ES-I3 (cell line): ENCODE measurements around the gene ZNF582.

Experiments
- H3K36me3 ChIP-seq: 2 replicates; pipeline ENCODE4 v1.6.1; 2013; ENCODE audit warnings: mild to moderate bottlenecking, low read length, control low read depth, moderate library complexity; ENCODE audit not compliant: insufficient read depth
- H3K4me1 ChIP-seq: 2 replicates; pipeline ENCODE4 v1.6.1; 2013; ENCODE audit warnings: mild to moderate bottlenecking, control low read depth, low read length; ENCODE audit not compliant: insufficient read depth
- H3K9ac ChIP-seq: 2 replicates; pipeline ENCODE4 v1.6.1; 2013; ENCODE audit warnings: low read depth, mild to moderate bottlenecking, low read length, moderate library complexity
- H3K9me3 ChIP-seq: 2 replicates; pipeline ENCODE4 v1.6.1; 2013; ENCODE audit warnings: mild to moderate bottlenecking, low read length, moderate library complexity; ENCODE audit not compliant: control insufficient read depth, insufficient read depth

The ZNF582 gene

DNA sequence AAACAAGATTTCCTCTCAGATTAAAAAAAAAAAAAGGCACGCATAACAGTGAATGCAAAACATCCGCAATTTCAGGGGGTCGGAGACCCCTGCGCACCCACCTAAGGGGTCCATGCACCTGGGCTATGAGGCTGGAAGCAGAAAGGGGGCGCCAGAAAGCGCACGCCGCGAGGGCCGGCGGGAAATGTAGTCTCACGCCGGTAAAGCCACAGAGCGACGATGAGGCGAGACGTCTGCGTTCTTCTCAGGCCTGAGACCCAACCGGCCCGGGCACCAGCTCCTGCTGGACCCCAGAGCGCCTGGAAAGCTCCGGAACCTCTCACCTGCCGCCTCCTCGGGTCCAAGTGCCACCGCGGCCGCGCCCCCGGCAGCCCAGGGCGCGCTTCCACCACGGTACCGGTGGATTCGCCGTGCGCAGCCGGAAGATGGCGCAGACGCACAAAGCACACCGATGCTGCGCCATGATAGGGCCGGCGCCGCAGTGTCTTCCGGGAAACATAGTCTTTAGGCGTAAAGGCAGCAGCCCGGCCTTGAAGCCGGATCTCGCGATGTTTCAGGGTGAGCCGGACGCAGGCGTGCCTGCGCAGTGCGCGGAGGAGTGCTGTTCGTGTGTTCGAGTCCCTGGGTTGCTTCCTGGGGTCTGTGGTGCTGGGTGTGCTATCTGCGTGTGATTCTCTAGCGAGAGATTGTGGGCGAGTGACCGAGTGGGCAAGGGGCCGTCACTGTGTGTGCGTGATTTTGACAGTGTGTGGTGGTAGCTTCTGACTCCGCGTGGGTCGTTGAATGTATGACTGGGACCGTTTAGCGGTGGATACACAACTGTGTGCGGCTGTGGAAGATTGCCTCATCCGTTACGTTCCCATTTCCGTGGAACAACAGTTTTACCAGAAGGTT lies at the start of gene ZNF582:
ZNF582 (minus strand) TSS at position 416 of the 894 bp plus-strand sequence. CDS start 1,782 bp downstream, outside the sequence.
- Histone ChIP-seq H3K4me1 (no peaks in the 10 kb centered on the region), H3K9ac (peak within 1 kb of the TSS; percentile 96), H3K36me3 (peaks cover 7% of the 10 kb centered on the region; the same call in 1 of the 2 replicates), H3K9me3 (no peaks in the 10 kb centered on the region)

- peaks cover 29% of the 10 kb centered on the region for H3K9me3 ChIP-seq
Measured at GRCh38 chr19:56441206-56441792, 48.0 kb upstream of the ZNF582 start.

DNA sequence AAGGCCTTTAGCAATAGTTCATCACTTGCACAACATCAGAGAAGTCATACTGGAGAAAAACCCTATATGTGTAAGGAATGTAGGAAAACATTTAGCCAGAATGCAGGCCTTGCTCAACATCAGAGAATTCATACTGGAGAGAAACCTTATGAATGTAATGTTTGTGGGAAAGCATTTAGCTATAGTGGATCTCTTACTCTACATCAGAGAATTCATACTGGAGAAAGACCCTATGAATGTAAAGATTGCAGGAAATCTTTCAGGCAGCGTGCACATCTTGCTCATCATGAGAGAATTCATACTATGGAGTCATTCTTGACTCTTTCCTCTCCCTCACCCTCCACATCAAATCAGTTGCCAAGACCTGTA lies 30.6 kb upstream of the ZNF582 start:
- no peak overlapping the region for H3K9ac ChIP-seq
- peaks cover 30% of the 10 kb centered on the region for H3K9me3 ChIP-seq
- no peaks in the 10 kb centered on the region for H3K4me1 ChIP-seq
- no peaks in the 10 kb centered on the region for H3K36me3 ChIP-seq

More at GRCh38 chr19:56441206-56441792, 48.0 kb upstream of the ZNF582 start:
- Histone ChIP-seq H3K9ac (no peak overlapping the region), H3K4me1 (no peaks in the 10 kb centered on the region), H3K36me3 (peaks cover 3% of the 10 kb centered on the region; the same call in 1 of the 2 replicates)

- H3K9me3 ChIP-seq: peaks cover 30% of the 10 kb centered on the region
- no peak overlapping the region for H3K9ac ChIP-seq
- no peaks in the 10 kb centered on the region for H3K36me3 ChIP-seq
- no peaks in the 10 kb centered on the region for H3K4me1 ChIP-seq
Measured at GRCh38 chr19:56423276-56423984, 30.1 kb upstream of the ZNF582 start.

- Histone ChIP-seq H3K4me1 (0 out of 2 replicates have a peak, but pooled peaks cover 4% of the 10 kb centered on the region), H3K36me3 (peaks cover 5% of the 10 kb centered on the region; the same call in 1 of the 2 replicates), H3K9me3 (peaks cover 12% of the 10 kb centered on the region), H3K9ac (peak overlapping the region; percentile 79; the same call in 1 of the 2 replicates)
Measured at GRCh38 chr19:56405062-56405461, 11.7 kb upstream of the ZNF582 start.

GRCh38 chr19:56404705-56405056 lies 11.3 kb upstream of the ZNF582 start:
- Histone ChIP-seq H3K9me3 (peaks cover 15% of the 10 kb centered on the region), H3K4me1 (0 out of 2 replicates have a peak, but pooled peaks cover 4% of the 10 kb centered on the region)

DNA sequence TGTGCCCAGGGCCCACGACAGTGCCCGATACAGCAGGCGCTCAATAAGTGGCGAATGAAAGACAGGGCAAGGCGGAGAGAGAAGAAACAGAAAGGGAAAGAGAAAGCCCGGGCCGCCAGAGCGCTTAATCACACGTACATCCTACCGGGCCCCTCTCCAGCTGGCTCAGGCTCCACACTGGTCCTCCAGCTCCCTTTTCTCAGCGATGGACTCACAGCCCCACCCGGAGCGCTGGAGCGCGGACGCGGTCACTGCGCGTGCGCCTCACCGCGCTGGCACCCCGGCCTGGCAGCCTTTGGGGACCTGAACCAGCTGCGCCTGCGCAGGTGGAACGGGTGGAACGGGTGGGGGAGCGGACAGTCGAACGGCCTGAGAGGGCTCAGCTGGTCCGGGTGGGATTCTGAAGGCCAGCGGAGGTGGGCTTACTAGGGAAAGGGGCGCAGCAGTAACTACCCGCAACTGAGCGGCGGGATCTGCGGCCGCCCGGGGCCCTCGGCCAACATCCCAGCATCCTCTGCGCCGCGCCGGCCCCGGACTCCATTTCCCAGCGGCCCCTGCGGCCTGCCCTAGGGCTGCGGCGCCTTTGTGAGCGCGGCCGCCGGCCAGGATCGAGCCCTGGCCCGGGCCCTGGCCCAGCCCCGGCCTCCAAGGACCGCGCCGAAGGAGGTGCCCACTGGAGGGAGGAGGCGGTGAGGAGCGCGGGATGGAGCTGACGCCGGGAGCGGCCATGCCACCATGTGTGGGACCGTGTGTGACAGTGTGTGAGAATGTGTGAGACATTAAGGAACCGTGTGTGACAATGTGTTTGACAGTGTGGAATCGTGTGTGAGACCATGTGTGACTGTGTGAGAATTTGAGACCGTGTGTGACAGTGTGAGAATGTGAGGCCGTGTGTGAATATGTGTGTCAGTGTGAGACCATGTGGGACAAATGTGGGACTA lies 10.7 kb upstream of the ZNF582 start, which contains the start of gene ZNF583:
ZNF583 (plus strand) TSS at position 569 of the 941 bp plus-strand sequence. CDS start 2,783 bp downstream, outside the sequence.
- Histone ChIP-seq H3K9me3 (peaks cover 11% of the 10 kb centered on the region), H3K4me1 (0 out of 2 replicates have a peak, but pooled peaks cover 4% of the 10 kb centered on the region), H3K9ac (peak within 1 kb of the TSS; percentile 79), H3K36me3 (peaks cover 8% of the 10 kb centered on the region; the same call in 1 of the 2 replicates)

More at GRCh38 chr19:56404705-56405056, 11.3 kb upstream of the ZNF582 start:
- Histone ChIP-seq H3K36me3 (peaks cover 5% of the 10 kb centered on the region; the same call in 1 of the 2 replicates), H3K9ac (peak overlapping the region; percentile 79)

GRCh38 chr19:56403261-56403660 lies 9.9 kb upstream of the ZNF582 start:
- 0 out of 2 replicates have a peak, but pooled peaks cover 4% of the 10 kb centered on the region for H3K4me1 ChIP-seq
- H3K9ac ChIP-seq: peak overlapping the region; percentile 79
- H3K9me3 ChIP-seq: peaks cover 7% of the 10 kb centered on the region
- peaks cover 11% of the 10 kb centered on the region; the same call in 1 of the 2 replicates for H3K36me3 ChIP-seq

- Histone ChIP-seq H3K9ac (no peak overlapping the region), H3K9me3 (peaks cover 7% of the 10 kb centered on the region), H3K36me3 (peaks cover 18% of the 10 kb centered on the region; the same call in 1 of the 2 replicates), H3K4me1 (0 out of 2 replicates have a peak, but pooled peaks cover 4% of the 10 kb centered on the region)
Measured at GRCh38 chr19:56400485-56400884, 7.2 kb upstream of the ZNF582 start.

- peaks cover 7% of the 10 kb centered on the region for H3K9me3 ChIP-seq
Measured at GRCh38 chr19:56398809-56399208, 5.5 kb upstream of the ZNF582 start.

DNA sequence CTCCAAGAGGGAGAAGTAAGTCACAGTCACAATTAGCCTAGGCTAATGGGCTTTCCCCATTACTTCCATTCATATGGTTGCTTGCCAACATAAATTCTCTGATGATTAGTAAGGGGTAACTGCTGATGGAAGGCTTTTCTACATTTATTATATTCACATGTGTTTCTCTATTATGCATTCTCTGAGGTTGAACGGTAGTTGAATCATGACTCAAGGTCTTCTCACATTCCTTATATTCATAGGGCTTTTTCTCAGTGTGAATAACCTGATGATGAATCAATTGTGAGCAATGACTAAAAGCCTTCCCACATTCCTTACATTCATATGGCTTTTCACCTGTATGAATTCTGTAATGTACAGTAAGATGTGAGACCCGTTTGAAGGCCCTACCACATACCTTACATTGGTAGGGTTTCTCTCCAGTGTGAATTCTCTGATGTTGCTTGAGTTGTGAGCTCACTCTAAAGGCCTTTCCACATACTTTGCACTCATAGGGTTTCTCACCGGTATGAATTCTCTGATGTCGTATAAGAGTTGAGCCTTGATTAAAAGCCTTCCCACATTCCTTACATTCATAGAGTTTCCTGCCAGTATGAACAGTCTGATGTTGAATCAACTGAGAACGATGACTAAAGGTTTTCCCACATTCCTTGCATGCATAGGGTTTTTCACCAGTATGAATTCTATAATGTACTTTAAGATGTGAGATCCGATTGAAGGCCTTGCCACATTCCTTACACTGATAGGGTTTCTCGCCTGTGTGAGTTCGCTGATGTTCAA lies 9.3 kb downstream of the ZNF582 start:
- Histone ChIP-seq H3K36me3 (no peaks in the 10 kb centered on the region; the same call in 1 of the 2 replicates), H3K4me1 (no peaks in the 10 kb centered on the region), H3K9ac (no peak overlapping the region), H3K9me3 (peaks cover 20% of the 10 kb centered on the region)

More at GRCh38 chr19:56398809-56399208, 5.5 kb upstream of the ZNF582 start:
- Histone ChIP-seq H3K36me3 (peaks cover 18% of the 10 kb centered on the region; the same call in 1 of the 2 replicates), H3K9ac (no peak overlapping the region), H3K4me1 (no peaks in the 10 kb centered on the region)

DNA sequence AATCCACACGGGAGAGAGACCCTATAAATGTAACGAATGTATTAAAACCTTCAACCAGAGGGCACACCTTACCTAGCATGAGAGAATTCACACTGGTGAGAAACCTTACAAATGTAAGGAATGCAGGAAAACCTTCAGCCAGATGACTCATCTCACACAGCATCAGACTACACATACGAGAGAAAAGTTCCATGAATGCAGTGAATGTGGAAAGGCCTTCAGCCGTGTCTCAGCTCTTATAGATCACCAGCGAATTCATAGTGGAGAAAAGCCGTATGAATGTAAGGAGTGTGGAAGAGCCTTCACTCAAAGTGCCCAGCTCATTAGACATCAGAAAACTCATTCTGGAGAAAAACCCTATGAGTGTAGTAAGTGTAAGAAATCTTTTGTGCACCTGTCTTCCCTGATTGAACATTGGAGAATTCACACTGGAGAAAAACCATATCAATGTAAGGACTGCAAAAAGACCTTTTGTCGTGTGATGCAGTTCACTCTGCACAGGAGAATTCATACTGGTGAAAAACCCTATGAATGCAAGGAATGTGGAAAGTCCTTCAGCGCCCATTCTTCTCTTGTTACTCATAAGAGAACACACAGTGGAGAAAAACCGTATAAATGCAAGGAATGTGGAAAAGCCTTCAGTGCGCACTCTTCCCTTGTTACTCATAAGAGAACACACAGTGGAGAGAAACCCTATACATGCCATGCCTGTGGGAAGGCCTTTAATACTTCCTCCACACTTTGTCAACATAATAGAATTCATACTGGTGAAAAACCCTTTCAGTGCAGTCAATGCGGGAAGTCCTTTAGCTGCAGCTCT lies 16.0 kb downstream of the ZNF582 start:
- H3K9me3 ChIP-seq: peaks cover 24% of the 10 kb centered on the region
- H3K36me3 ChIP-seq: peaks cover 40% of the 10 kb centered on the region
- H3K9ac ChIP-seq: no peak overlapping the region
- no peaks in the 10 kb centered on the region for H3K4me1 ChIP-seq
